ENCODE measurements around the gene TMEM179. TPM values are rescaled to one million over a fixed set of nuclear protein-coding genes. Genes with fewer than 3 reads are reported as not detected.

The TMEM179 gene
- total and polyA plus RNA-seq, 2 of the 13 experiments (the other 11 are each of a cell fraction or from before 2014, with no cell fraction given) = not detected

DNA sequence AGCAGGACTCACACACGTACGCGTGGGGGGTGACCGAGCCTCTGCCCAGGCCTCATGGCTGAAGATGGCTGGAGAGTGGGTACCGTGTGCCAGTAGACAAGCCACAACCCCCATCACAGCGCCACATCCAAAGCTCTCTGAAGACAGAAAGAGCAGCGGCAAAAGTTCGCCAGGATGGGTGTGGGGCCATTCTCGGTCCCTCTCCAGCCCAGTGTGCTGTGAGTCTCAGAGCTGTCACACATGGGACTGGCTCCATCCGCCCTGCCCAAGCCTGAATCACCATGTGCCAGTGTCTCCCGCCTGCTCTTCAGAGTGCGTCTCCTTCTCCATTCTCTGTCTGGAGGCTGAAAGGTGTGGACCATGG is 5.7 kb downstream of the TMEM179 start:
- CTCF ChIA-PET (ENCODE audit: low intra/inter-chr PET ratio, low total read pairs) = no interaction called here

More for the DNA sequence above, 5.7 kb downstream of the TMEM179 start:
- in situ Hi-C loops (cut with HindIII; ENCODE audit: extremely low pct_ligation_motif_present, low pct_unique_long_range_greater_than_20kb) = no loop called here
- peaks cover 20 to 40% of the 10 kb centered on the region in 2 experiments; a peak in 4 of 5 replicates for H3K27me3 ChIP-seq (ENCODE audit: control insufficient read depth in 1 of 2, insufficient read depth in 2 of 2, low read length in 2 of 2)
- WGBS (ENCODE audit: low lambda C conversion rate) = 0% methylated on average over 3 of the region's 12 CpGs
- H4K20me1 ChIP-seq (ENCODE audit: insufficient read depth, low read length) = peaks cover 7% of the 10 kb centered on the region; the same call in 1 of the 2 replicates
- no peaks in the 10 kb centered on the region for H3K36me3 ChIP-seq (replicated peaks in 1 of 2; ENCODE audit: control insufficient read depth in 1 of 2, insufficient read depth in 2 of 2, low read length in 2 of 2)
- no peak overlapping the region for H3K4me2 ChIP-seq (ENCODE audit: low read depth, low read length)
- intact Hi-C loops (cut with micrococcal nuclease; ENCODE audit: unreplicated experiment) = no loop called here
- no peak overlapping the region for H3K9ac ChIP-seq (ENCODE audit: insufficient read depth, low read depth, low read length)
- no peaks in the 10 kb centered on the region for H3K9me3 ChIP-seq (ENCODE audit: low read length)
- no peaks in the 10 kb centered on the region for H3K79me2 ChIP-seq (ENCODE audit: insufficient read depth, low read length)
- H3K27ac ChIP-seq (ENCODE audit: extremely low read length, insufficient read depth, low read length) = no peak overlapping the region
- POLR2A ChIA-PET = no interaction called here
- no TSS peak for BruUV-seq (replicated peaks)
- no peaks in the 10 kb centered on the region for H3K4me1 ChIP-seq (ENCODE audit: insufficient read depth, low read length)
- ATAC-seq = no peak
- no peak overlapping the region for H2AFZ ChIP-seq (ENCODE audit: low read length)
- no peak for TF ChIP-seq HNRNPL (IDR thresholded peaks at IDR 0.05; ENCODE audit: low read depth, low read length)
- TF ChIP-seq, protein P1, sequence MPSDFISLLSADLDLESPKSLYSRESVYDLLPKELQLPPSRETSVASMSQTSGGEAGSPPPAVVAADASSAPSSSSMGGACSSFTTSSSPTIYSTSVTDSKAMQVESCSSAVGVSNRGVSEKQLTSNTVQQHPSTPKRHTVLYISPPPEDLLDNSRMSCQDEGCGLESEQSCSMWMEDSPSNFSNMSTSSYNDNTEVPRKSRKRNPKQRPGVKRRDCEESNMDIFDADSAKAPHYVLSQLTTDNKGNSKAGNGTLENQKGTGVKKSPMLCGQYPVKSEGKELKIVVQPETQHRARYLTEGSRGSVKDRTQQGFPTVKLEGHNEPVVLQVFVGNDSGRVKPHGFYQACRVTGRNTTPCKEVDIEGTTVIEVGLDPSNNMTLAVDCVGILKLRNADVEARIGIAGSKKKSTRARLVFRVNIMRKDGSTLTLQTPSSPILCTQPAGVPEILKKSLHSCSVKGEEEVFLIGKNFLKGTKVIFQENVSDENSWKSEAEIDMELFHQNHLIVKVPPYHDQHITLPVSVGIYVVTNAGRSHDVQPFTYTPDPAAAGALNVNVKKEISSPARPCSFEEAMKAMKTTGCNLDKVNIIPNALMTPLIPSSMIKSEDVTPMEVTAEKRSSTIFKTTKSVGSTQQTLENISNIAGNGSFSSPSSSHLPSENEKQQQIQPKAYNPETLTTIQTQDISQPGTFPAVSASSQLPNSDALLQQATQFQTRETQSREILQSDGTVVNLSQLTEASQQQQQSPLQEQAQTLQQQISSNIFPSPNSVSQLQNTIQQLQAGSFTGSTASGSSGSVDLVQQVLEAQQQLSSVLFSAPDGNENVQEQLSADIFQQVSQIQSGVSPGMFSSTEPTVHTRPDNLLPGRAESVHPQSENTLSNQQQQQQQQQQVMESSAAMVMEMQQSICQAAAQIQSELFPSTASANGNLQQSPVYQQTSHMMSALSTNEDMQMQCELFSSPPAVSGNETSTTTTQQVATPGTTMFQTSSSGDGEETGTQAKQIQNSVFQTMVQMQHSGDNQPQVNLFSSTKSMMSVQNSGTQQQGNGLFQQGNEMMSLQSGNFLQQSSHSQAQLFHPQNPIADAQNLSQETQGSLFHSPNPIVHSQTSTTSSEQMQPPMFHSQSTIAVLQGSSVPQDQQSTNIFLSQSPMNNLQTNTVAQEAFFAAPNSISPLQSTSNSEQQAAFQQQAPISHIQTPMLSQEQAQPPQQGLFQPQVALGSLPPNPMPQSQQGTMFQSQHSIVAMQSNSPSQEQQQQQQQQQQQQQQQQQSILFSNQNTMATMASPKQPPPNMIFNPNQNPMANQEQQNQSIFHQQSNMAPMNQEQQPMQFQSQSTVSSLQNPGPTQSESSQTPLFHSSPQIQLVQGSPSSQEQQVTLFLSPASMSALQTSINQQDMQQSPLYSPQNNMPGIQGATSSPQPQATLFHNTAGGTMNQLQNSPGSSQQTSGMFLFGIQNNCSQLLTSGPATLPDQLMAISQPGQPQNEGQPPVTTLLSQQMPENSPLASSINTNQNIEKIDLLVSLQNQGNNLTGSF (CRISPR knock-in tag; IDR thresholded peaks at IDR 0.05) = no peak
- no peak for TF ChIP-seq KDM6A (CRISPR knock-in tag; IDR thresholded peaks at IDR 0.05; ENCODE audit: low read depth)
- no peak for TF ChIP-seq NFKB2 (CRISPR knock-in tag; IDR thresholded peaks at IDR 0.05; ENCODE audit: borderline replicate concordance)
- TF ChIP-seq ZNF878 (CRISPR knock-in tag; IDR thresholded peaks at IDR 0.05) = no peak
- no peak for TF ChIP-seq MAFF (IDR thresholded peaks at IDR 0.05; ENCODE audit: low read depth, low read length)
- TF ChIP-seq, protein P2, sequence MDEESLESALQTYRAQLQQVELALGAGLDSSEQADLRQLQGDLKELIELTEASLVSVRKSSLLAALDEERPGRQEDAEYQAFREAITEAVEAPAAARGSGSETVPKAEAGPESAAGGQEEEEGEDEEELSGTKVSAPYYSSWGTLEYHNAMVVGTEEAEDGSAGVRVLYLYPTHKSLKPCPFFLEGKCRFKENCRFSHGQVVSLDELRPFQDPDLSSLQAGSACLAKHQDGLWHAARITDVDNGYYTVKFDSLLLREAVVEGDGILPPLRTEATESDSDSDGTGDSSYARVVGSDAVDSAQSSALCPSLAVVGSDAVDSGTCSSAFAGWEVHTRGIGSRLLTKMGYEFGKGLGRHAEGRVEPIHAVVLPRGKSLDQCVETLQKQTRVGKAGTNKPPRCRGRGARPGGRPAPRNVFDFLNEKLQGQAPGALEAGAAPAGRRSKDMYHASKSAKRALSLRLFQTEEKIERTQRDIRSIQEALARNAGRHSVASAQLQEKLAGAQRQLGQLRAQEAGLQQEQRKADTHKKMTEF (CRISPR knock-in tag; IDR thresholded peaks at IDR 0.05) = no peak
- TF ChIP-seq, protein P3, sequence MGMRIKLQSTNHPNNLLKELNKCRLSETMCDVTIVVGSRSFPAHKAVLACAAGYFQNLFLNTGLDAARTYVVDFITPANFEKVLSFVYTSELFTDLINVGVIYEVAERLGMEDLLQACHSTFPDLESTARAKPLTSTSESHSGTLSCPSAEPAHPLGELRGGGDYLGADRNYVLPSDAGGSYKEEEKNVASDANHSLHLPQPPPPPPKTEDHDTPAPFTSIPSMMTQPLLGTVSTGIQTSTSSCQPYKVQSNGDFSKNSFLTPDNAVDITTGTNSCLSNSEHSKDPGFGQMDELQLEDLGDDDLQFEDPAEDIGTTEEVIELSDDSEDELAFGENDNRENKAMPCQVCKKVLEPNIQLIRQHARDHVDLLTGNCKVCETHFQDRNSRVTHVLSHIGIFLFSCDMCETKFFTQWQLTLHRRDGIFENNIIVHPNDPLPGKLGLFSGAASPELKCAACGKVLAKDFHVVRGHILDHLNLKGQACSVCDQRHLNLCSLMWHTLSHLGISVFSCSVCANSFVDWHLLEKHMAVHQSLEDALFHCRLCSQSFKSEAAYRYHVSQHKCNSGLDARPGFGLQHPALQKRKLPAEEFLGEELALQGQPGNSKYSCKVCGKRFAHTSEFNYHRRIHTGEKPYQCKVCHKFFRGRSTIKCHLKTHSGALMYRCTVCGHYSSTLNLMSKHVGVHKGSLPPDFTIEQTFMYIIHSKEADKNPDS (CRISPR knock-in tag; IDR thresholded peaks at IDR 0.05) = no peak
- TF ChIP-seq RFX1 (IDR thresholded peaks at IDR 0.05) = no peak
- no peak for TF ChIP-seq SIX4 (CRISPR knock-in tag; IDR thresholded peaks at IDR 0.05)
- TF ChIP-seq ZSCAN21 (CRISPR knock-in tag; IDR thresholded peaks at IDR 0.05; ENCODE audit: borderline replicate concordance) = no peak
- TF ChIP-seq ZNF747 (CRISPR knock-in tag; IDR thresholded peaks at IDR 0.05; ENCODE audit: borderline replicate concordance) = no peak
- no peak overlapping the region for H3K4me3 ChIP-seq (replicated peaks in 1 of 3; ENCODE audit: insufficient read depth in 1 of 3, low read depth in 2 of 3, low read length in 3 of 3)
- no peak for FAIRE-seq
- no peak for DNase-seq (ENCODE audit: low spot score)

Data from HepG2 (cell line).